Measurements from ENCODE around the gene GRIK5. TPM values are rescaled to one million over a fixed set of nuclear protein-coding genes. Genes with fewer than 3 reads are reported as not detected.
"Not testable (repeated sequence)": the region's sequence is repeated elsewhere in the genome, so short reads cannot be mapped to it uniquely, and the experiment has no call there.

Gene GRIK5
- total RNA-seq, 6 experiments from 2014 or later, result 0.15 to 0.42 (median 0.17) TPM; not detected in 2

DNA sequence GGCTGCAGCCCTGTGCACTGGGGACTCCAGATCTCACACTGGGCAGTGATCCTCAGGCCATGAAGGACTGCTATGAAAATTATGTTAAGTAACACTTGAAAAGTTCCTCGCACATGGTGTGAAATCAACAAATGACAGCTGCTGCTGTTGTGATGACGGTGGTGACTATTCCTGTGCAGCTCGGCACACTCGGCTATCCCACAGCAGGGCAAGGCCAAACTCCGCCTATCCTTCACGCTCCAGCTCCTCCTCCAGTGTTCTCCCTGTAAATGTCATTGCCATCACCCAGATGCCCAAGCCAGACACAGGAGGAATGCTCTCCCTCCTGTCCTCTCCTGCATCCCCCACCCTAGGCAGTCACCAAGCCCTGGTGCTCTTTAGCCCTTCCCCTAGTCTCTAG is 31.3 kb downstream of the GRIK5 start:
- H3K4me3 ChIP-seq, result no peak overlapping the region
- intact Hi-C loops (cut with DNase I), result no loop called here
- H3K4me1 ChIP-seq, result no peaks in the 10 kb centered on the region
- ATAC-seq, result no peak
- H3K36me3 ChIP-seq, result no peaks in the 10 kb centered on the region
- WGBS (ENCODE audit: insufficient coverage, low coverage, low lambda C conversion rate, missing lambda C conversion rate), result 90% methylated on average over 2 of the region's 6 CpGs
- H3K27me3 ChIP-seq, result no peaks in the 10 kb centered on the region
- no peak overlapping the region for H3K27ac ChIP-seq
- H3K9me3 ChIP-seq, result no peaks in the 10 kb centered on the region
- no peak for DNase-seq
- no peak for TF ChIP-seq POLR2A (IDR thresholded peaks at IDR 0.05)
- TF ChIP-seq, protein P1, sequence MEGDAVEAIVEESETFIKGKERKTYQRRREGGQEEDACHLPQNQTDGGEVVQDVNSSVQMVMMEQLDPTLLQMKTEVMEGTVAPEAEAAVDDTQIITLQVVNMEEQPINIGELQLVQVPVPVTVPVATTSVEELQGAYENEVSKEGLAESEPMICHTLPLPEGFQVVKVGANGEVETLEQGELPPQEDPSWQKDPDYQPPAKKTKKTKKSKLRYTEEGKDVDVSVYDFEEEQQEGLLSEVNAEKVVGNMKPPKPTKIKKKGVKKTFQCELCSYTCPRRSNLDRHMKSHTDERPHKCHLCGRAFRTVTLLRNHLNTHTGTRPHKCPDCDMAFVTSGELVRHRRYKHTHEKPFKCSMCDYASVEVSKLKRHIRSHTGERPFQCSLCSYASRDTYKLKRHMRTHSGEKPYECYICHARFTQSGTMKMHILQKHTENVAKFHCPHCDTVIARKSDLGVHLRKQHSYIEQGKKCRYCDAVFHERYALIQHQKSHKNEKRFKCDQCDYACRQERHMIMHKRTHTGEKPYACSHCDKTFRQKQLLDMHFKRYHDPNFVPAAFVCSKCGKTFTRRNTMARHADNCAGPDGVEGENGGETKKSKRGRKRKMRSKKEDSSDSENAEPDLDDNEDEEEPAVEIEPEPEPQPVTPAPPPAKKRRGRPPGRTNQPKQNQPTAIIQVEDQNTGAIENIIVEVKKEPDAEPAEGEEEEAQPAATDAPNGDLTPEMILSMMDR (IDR thresholded peaks at IDR 0.05), result no peak

DNA sequence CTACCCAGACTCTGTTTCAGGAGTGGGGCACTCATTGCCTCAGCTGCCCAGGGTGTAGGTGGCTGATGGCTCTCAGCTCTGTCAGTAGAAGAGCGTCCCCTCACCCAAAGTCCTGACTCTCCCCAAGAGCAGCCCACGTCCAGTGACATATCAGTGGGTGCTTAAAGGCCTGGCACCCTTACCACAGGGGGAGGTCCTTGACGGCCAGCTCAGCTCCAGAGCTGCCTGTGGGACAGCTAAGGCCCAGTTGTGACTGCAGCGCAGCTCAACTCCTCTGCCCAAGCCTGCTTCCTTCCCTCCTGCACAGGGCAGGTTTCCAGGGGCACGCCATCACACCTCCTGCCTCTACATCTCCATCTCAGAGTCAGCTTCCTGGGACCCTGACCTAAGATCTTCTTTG is 32.4 kb downstream of the GRIK5 start:
- no peaks in the 10 kb centered on the region for H3K27me3 ChIP-seq
- no peaks in the 10 kb centered on the region for H3K4me1 ChIP-seq
- TF ChIP-seq, protein P1 (IDR thresholded peaks at IDR 0.05), result no peak
- no peak for TF ChIP-seq POLR2A (IDR thresholded peaks at IDR 0.05)
- 20% methylated on average over 1 of the region's 5 CpGs for WGBS (ENCODE audit: insufficient coverage, low coverage, low lambda C conversion rate, missing lambda C conversion rate)
- H3K9me3 ChIP-seq, result no peaks in the 10 kb centered on the region
- no peak overlapping the region for H3K27ac ChIP-seq
- intact Hi-C loops (cut with DNase I), result no loop called here
- no peaks in the 10 kb centered on the region for H3K36me3 ChIP-seq
- ATAC-seq, result no peak
- no peak for DNase-seq
- no peak overlapping the region for H3K4me3 ChIP-seq

DNA sequence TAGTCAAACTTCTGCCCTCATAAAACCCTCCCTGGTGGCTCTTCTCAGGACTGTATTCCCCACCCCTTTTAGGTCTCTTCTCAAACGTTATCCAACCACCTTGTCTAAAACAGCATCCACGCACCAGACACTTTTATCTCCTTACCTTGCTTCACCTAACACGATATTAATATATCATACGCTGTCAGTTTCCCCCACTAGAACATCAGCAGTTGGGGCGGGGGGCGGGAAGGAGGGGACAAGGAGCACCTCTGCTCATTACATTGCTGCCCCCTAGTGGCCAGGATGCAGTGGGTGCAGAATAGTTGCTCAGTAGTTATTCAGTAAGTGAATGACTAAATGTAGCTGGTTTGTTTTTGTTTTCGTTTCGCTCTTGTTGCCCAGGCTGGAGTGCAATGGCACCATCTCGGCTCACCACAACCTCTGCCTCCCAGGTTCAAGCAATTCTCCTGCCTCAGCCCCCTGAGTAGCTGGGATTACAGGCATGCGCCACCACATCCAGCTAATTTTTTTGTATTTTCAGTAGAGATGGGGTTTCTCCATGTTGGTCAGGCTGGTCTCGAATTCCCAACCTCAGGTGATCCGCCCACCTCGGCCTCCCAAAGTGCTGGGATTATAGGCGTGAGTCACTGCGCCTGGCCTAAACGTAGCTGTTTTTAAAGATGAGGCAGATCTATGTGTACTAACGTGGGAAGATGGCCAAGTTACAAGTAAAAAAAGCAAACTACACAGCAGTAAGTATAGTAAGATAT is 35.2 kb downstream of the GRIK5 start:
- intact Hi-C loops (cut with DNase I); H3K27me3 ChIP-seq; H3K4me1 ChIP-seq; H3K27ac ChIP-seq; H3K9me3 ChIP-seq; H3K36me3 ChIP-seq: not testable (repeated sequence)
- TF ChIP-seq, protein P1 (IDR thresholded peaks at IDR 0.05), result peak; percentile 50 to 86 (median 74)
- peak overlapping the region in 1 of 3 donors; percentile 14 for H3K4me3 ChIP-seq
- 16% methylated on average over 16 of the region's 17 CpGs for WGBS (ENCODE audit: insufficient coverage, low coverage, low lambda C conversion rate, missing lambda C conversion rate)
- ATAC-seq (peak; percentile 68 to 92 (median 74)), DNase-seq (peak in 1 of 3 donors; percentile 47)

DNA sequence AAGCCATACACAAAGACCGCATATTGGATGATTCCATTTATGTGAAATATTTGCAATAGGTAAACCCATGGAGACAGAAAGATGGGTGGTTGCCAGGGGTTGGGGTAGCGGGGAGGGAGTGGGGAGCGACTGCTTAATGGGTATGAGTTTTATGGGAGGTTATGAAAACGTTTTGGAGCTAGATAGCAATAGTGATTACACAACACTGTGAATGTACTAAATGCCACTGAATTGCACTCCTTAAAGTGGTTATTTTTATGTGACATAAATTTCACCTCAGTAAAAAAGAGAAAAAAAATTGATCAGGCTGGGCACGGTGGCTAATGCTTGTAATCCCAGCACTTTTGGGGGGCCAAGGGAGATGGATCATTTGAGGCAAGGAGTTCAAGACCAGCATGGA is 36.6 kb downstream of the GRIK5 start:
- Histone ChIP-seq H3K4me1 (no peaks in the 10 kb centered on the region), H3K9me3 (no peaks in the 10 kb centered on the region), H3K4me3 (no peak overlapping the region), H3K36me3 (no peaks in the 10 kb centered on the region), H3K27me3 (no peaks in the 10 kb centered on the region), H3K27ac (no peak overlapping the region)
- TF ChIP-seq, protein P1 (IDR thresholded peaks at IDR 0.05), result no peak
- no peak for TF ChIP-seq POLR2A (IDR thresholded peaks at IDR 0.05)
- DNase-seq (no peak), ATAC-seq (no peak)
- 56% methylated on average over 5 of the region's 5 CpGs for WGBS (ENCODE audit: insufficient coverage, low coverage, low lambda C conversion rate, missing lambda C conversion rate)
- intact Hi-C loops (cut with DNase I), result no loop called here

Data from right lobe of liver (tissue), 6 donors.